ENCODE data around the gene RABAC1.
A peak's percentile ranks its signal among the peaks of the same experiment; 100 is the strongest.
"Not testable (repeated sequence)": the region's sequence is repeated elsewhere in the genome, so short reads cannot be mapped to it uniquely, and the experiment has no call there.

Gene RABAC1

DNA sequence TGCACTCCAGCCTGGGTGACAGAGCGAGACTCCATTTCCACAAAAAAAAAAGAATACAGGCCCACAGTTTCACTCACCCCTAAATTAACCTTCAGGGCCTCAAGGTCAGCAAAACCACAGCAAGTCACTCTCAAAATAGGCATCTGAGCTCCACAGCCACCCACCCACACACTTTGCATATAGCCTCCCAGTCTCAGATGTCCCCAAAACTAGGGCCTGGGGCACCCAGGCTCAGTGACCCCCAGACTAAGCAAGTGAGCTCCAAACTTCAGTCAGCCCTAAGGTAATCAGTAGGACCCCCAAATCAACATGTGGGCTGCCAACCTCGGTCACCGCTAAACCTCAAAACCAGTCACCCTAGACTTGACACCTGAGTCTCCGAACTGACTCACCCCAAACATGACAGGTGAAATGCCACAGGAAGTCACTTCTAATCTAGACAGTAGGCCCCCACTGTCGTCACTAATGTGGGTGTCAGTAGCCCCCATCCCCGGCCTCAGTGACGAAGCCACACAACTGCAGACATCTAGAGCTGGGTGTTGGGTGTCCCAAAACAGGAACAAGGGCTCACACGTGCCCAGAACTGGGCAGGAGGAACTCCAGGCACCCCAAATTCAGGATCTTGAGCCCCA, 13.9 kb downstream of the RABAC1 start:
- peak; percentile 74 for DNase-seq (ENCODE audit: low read depth)

DNA sequence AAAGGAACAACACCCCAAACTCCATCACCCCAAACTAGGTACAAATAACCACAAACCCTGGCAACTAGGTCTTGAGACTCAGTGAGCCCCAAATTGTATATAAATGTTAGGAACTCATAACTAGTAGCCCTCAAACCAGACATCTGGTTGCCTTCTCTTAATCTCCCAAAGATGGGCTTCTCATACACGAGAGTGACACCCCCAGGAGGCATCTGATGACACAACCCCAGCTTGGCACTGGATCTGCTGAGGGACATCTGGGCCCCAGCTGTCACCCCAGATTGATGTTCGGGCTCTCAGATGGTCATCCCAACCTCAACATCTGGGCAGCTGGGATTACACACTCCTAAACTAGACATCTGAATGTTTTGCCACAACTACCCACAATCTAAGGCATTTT, 14.8 kb downstream of the RABAC1 start:
- no peak for DNase-seq (ENCODE audit: low read depth)

DNA sequence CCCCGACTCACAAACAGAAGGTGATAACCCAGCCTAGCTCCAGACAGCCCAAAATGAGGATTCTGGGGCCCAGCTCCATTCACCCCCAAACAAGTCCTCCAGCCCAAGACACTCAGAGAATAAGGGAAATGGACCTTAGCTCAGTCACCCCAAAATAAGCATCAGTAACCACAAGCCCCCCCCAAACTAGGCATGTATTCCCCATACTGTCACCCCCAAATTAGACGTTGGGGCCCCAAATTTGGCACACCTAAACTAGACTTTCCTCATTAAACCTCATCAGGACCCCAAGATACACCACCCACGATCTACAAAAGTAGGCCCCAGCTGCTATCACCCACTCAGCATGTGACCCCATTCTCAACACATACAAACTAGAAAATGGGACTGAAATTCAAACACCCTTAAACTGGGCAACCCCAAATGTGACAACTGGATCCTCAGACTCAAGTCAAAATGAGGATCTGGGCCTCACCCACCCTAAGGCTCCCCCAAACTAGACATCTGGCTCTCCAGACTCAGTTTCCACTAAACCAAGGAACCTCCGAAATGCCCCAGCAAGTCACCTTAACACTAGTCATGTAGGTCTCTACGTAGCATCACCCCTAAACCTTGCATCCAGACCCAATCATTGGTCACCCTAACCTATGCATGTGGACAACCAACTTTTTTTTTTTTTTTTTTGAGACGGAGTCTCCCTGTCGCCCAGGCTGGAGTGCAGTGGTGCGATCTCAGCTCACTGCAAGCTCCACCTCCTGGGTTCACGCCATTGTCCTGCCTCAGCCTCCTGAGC, 17.5 kb downstream of the RABAC1 start:
- DNase-seq (ENCODE audit: low read depth) = no peak

DNA sequence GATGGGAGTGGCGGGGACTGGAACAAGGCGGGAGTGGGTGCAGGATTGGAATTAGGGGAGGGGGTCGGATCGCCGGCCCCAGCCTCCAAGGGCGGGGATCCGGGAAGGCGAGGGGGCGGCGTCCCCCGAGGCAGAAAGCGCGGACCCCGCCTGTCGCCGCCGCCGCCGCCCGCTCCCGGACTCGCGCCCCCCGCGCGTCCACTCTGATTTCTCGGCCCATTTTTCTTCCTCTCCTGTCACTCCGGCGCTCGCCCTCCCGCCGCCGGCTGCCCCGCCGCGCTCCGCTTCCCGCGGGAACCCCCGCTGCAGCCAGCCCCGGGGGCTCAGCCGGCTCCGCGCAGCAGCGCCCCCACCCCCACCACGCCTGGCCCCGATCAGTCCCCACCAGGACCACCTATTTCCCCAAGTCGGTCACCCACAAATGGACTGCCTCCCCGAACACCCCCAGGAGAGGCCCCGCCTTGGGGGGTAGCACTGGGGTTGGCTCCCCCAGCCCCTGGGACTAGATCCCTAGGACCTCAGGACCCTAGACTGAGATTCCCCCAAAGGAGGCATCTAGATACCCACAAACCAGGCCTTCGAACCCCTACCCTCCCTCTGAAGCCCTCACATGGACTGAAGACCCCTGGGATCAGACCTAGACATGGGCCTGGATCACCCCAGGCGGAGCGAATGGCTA, 18.3 kb downstream of the RABAC1 start:
- DNase-seq (ENCODE audit: low read depth) = no peak

DNA sequence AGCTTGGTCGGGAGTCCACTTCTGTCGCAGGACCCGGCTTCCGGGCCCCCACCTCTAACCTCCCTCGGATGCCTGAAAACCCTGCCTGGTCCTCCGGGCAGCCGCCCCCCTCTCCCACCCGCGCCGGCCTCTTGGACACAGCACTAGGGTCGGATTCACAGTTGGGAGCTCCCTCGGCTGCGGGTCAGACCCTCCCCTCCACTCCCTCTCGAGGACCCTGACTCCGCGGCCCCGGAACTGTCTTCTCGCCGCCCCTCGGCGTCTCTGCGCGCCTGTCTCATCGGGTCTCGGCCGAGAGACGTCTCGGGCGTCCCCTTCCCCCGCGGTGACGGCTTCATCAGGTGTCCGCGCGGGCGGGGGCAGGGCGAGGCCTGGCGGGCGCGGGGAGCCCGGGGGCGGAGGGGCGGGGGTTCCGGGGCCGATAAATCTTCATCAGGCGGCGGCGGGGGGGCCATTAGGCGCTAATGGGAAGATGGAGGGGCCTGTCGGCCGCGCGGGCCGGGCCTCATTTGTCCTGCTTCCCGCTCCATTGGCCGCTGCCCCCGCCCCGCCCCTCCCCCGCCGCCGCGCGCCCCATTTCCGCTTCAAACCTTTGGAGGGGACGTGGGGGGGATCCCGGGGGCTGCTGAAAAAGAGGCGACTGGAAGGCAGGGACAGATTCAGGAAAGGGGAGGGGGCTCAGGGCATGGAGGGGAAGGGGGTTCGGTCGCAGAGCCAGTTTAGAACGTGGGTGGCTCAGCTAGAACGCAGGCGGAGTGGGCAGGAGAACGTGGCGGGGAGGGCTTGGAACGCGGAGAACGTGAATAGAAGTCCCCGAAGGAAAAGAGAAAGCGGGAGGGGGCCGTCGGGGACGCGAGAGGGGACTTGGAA, 19.0 kb downstream of the RABAC1 start:
- DNase-seq (ENCODE audit: low read depth) = no peak

DNA sequence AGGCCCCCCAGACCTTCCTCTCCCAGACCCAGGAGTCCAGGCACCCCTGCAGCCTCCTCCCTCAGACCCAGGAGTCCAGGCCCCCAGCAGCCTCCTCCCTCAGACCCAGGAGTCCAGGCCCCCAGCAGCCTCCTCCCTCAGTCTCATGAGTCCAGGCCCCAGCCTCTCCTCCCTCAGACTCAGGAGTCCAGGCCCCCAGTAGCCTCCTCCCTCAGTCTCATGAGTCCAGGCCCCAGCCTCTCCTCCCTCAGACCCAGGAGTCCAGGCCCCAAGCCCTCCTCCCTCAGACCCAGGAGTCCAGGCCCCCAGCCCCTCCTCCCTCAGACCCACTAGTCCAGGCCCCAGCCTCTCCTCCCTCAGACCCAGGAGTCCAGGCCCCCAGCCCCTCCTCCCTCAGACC, 19.9 kb downstream of the RABAC1 start:
- DNase-seq (ENCODE audit: low read depth) = not testable (repeated sequence)

DNA sequence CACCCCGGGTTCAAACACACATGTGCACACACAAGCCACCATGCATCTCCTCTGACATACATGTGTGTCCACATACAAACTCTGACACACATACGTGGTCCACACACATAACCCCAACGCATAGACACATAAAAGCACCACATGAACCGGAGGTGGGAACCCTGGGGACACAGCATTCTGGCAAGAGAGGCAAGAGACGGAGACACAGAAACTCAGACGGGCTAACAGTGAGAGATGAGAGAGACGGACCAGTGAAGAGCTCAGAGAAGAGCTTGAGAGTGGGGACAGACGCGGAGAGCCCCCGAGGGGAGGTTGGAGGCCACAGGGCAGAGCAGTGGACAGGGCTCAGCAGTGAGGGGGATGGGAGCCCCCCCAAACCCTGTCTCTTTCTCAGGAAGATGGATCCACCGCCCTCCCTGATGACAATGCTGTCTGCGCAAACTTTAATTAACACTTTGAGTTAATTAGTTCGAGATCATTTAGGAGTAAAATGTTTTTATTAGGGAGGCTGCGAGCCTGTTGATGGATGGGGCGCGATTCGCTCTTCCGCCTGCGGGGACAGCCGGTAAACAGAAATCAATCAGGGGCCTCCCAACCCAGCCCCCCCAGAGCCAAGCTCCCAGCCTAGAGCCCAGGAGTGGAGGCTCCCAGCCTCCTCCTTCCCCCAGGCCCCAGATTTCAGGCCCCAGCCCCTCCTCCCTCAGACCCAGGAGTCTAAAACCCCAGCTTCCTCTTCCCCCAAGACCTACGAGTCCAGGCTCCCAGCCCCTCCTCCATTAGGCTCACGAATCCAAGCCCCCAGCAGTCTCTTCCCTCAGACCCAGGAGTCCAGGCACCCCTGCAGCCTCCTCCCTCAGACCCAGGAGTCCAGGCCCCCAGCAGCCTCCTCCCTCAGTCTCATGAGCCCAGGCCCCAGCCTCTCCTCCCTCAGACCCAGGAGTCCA, 21.3 kb downstream of the RABAC1 start:
- DNase-seq (ENCODE audit: low read depth) = no peak

DNA sequence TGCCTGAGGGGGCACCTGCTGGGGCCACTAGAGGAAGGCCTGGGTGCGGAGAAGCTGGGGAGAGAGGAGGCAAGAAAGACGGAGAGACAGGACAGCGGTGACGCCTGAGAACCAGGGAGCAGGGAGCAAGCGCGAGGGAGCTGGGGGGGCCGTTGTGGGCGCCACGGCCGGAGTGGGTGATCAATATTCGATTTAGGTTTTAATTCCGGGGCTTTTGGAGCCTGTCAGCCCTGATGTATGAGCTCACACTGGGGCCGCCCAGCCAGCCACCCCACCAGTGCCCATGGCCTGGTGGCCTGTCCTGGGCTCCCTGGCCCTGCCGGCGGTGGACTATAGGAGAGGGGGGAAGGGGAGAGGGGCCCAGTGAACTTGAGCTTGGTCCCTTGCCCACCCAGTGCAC, 22.2 kb downstream of the RABAC1 start:
- no peak for DNase-seq (ENCODE audit: low read depth)

DNA sequence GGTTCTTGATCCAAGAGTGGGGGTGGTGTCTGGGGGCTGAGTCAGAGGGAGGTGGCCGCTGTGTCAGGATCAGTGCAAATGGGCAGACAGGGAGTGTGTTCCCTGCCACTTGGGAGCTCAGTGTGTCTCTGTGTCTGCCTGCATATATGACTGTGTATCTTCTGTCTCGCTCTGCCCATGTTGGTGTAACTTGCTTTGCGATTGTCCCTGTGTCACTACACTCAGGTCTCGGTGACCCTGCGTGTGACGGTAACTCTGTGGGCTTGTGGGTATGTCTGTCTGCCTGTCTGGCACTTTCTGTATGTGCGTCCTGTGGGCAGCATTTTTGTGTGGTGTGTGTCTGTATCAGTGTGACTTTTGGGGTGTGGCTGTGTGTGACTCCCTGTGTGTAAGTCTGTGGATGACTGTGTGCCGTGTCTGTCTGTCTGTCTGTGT, 22.7 kb downstream of the RABAC1 start:
- no peak for DNase-seq (ENCODE audit: low read depth)

DNA sequence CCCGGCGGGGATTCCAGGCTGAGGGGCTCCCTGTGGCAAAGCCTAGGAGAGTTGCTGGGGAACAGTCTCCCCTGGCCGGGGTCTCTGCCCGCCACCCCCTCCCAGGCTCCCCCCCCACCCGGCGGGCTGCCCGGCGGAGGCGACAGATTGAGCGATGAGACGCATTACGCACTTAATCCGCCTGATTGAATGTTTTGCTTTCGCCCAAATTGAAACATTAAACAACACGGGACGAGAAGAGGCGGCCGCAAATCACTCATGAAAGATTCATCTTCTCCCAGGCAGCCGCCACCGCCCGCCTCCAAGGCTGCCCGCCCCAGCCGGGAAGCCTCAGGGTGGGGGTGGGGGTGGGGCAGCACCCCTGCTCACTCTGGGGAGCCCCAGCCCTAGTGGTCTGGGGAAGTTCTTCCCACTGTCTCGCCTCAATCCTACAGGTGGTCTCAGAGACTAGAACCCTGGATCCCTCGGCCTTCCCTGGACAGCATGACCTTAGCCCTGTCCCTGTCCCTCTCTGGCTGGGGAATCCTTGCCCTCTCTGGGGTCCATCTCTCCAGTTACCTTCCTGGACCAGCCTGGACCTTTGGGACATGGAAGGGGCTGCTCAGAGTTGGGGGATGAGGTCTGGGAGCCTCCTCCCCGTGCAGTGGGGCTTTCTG, 23.2 kb downstream of the RABAC1 start:
- no peak for DNase-seq (ENCODE audit: low read depth)

DNA sequence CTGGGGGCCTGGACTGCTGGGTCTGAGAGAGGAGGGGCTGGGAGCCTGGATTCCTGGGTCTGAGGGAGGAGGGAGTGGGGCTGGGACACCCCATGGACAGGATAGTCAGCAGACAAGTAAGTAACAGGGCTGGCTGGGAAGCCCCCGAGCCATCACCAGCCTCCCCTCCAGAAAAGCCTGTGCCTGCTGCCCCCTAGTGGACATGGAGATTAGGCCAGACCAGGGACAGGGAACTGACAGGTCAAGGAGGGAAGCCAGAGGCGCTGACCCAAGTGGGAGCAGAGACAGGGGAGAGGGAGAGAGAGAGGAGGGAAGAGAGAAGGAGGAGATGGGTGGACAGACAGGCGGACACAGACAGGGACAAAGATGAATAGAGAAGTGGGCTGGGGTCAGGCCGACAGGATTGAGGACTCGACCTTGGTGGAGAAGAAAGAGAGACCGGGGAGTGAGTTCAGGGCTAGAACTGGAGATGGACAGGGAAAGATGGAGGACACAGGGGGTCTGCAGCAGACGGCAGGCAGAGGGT, 24.2 kb downstream of the RABAC1 start:
- peak; percentile 56 for DNase-seq (ENCODE audit: low read depth)

DNA sequence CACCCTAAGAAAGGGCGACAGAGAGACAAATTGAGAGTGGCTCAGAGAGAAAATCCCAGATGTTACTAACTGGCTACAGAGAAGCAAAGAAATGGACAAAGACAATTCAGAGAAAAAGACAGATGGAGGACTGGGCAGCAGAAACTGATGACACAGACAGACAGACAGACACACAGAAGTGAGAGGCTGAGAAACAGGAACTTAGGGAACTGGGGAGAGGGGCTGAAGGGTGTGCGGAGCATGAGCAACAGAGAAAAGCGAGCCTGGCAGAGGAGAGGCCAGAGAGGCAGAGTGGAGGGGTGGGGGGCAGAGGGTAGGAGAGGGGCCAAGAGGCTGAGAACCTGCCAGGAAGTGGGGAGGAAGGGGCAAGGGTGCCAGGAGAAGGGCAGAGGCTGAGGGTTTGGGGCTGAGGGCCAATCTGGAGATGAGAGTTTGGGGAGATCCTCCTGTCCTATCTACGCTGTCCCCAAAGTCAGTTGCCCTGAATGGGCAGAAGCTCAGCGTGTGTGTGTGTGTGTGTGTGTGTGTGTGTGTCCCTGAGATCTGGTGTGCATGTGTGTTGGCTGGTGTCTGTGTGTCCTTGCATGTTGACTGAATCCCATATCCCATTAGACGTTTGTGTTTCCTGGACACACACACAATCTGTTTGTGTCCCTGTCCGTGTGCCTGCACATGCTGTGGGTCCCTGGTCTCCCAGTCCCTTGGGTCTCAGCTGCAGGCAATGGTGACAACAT, 25.3 kb downstream of the RABAC1 start:
- DNase-seq (ENCODE audit: low read depth) = no peak

DNA sequence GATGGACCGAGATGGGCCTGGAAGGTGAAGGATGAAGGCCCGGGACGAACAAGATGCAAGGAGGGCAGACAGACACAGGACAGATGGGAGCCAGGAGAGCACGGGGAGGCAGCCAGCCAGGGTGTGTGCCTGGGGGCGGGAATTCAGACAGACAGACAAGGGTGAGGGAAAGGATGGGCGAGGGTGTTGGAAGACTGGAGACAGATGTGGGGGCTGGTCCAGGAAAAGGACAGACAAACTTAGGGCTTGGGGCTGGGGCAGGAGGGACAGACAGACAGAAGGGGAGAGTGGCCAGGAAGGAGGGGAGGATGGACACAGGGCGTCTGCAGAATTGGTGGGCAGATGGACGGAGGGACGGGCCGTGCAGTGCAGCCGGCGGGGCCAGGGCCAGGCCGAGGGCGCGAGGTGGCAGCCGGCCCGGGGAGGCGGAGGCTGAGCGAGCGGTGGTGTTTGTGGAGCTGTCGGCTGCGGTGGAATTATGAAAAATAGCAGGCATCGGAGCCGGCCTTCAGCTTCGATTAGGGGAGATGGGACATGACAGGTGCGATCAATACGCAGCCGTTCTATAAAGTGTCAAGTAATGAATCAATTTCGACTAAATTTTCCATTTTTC, 26.3 kb downstream of the RABAC1 start:
- DNase-seq (ENCODE audit: low read depth) = no peak

DNA sequence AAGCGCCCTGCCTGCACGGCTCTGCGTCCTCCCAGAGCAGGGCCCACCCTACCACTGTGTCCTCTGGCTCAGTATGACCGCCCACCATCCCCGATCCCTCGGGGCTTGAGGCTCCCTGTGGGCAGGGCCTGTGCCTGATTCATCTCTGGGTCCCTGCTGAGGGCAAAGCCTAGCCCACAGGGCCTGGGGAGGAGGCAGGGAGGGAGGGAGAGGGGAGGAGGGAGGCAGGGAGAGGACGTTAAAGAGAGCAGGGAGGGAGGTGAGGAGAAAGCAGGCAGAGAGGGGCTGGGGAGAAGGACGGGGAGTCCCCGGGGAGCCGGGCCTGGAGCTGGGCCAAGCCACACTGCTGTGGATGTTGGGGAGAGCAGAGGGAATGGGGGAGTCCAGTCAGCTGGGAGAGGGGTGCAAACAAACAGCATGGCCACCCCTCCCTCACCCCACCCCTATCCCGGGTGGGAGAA, 26.8 kb downstream of the RABAC1 start:
- no peak for DNase-seq (ENCODE audit: low read depth)

DNA sequence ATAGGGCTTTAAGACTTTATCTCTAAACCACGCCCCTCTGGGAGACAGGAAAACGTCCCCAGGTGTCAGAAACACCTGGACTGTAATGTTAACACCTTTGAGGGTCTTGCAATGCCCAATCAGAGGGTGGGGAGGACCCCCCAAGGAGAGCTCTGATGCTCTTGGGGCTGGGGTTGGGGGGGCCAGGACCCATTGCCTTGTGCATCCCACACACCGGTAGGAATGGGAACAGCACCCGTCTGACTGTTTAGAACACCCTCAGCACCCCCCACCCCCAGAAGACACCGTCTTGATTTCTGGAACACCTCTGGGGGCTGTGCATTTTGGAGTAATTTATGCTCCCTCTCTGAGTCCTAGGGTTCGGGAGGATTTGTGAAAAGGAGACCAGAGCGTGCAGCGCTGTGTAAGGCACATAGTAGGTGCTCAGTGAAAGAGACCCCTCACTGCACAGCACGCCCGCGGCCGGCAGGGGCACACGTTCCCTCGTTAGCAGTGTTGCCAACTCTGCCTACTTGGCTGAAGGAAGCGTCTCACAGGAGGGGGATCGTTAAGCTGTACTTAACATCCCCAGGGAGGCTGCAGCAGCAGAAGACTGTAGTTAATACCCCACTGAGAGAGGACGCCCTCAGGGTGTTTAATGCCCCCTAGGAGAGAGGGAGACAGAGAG, 28.1 kb downstream of the RABAC1 start:
- no peak for DNase-seq (ENCODE audit: low read depth)

DNA sequence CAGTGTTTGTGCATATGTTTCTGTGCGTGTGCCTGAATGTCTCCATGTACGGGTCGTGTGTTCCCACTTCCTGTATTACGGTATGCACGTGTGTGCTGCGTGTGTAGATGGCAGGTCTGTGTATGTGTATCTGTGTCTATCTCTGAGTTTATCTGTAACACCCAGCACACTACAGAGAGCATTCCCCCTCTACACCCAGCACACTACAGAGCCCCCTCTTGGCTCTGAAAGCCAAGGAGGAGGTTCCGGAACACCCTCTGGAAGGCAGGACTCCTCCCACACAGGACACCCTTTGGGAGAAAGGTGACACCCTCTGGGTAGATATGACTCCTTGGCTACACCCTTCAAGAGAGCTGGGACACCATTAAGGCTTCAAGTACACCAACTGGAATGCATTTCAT, 28.8 kb downstream of the RABAC1 start:
- no peak for DNase-seq (ENCODE audit: low read depth)

DNA sequence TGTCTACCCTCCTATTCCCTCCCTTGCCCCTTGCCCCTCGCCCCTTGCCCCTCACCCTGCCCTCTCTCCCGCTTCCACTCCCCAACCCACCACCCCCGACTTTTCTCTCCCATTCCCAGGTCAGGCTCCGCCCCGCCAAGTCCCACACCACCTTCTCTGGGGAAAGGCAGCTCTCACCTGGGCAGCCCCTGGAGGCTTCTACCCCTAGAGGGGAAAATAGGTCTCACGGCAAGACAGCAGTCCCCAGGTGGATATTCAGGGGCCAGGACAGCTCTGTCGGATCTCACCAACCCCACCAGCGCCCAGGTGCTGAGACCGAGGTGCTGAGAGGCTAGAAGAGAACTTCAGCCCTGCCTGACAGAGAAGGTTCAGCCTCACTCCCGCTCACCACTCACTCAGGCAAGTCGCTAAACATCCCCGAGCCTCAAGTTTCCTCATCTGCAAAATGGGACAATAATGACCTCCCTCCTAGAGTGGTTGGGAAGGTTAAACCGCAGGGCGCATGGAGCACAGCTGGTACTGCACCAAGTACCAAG, 29.5 kb downstream of the RABAC1 start:
- no peak for DNase-seq (ENCODE audit: low read depth)

Data from stimulated activated CD8-positive, alpha-beta memory T cell treated with anti-CD3 and anti-CD28 coated beads, Interleukin-7, amount 100 ng/mL, for 24 hours (primary cell).